HG03442 (cell line): Measurements from ENCODE around the gene TFCP2.
A peak's percentile ranks its signal among the peaks of the same experiment; 100 is the strongest.
"Not testable (repeated sequence)": the region's sequence is repeated elsewhere in the genome, so short reads cannot be mapped to it uniquely, and the experiment has no call there.

ENCODE experiments used
- ATAC-seq: cut with Tn5 transposase; IDR thresholded peaks from one replicate; pipeline ENCODE4 v1.9.1; 2021; ENCODE audit warnings: mild to moderate bottlenecking, moderate library complexity; ENCODE audit not compliant: unreplicated experiment

TFCP2 gene, protein sequence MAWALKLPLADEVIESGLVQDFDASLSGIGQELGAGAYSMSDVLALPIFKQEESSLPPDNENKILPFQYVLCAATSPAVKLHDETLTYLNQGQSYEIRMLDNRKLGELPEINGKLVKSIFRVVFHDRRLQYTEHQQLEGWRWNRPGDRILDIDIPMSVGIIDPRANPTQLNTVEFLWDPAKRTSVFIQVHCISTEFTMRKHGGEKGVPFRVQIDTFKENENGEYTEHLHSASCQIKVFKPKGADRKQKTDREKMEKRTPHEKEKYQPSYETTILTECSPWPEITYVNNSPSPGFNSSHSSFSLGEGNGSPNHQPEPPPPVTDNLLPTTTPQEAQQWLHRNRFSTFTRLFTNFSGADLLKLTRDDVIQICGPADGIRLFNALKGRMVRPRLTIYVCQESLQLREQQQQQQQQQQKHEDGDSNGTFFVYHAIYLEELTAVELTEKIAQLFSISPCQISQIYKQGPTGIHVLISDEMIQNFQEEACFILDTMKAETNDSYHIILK

DNA sequence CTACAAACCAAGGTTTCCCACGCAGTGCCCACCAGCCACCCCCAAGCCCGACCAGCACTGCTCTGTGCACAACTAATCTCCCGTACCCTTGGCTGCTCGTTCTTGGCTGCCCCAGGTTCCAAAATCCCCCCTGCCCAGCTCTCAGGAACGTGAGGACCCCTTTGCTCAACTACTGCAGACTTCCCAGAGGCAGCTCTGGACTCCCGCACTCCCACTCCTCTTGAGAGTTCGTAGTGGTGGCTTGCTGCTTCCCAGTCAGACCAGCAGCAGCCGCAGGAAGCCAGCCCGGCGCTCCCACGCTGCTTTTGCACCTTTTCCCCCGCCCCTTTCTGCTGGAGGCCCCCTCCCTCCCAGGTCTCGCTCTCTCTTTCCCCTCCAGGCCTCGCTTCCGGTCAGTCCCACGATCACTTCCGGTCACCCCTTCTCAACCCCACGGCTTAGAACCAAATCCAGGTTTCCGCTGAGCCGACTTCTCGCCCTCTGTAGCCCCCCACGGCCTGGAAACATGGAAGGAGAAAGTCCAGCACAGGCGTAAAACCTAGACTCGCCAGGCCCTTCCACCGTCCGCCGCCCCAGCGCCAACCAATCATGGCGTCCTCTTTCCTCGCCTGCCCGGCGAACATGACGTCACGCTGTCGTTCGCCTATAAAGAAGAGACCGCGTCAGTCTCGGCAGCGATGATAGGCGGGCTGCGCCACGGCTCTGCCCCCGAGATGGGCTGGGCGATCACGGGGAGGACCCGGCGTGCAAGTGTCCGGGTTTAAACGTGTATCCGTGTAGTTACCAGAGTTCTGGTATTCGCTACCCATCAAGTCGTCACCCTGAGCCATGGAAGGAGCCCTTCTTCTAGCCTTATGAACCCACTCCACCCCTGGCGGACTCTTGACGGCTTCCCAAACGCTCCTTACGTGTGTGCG lies at the start of gene TFCP2:
Gene TFCP2 (minus strand): TSS at position 621 of the 917 bp plus-strand sequence. CDS start 713 bp downstream, outside the sequence.
- peak; percentile 97 for ATAC-seq

DNA sequence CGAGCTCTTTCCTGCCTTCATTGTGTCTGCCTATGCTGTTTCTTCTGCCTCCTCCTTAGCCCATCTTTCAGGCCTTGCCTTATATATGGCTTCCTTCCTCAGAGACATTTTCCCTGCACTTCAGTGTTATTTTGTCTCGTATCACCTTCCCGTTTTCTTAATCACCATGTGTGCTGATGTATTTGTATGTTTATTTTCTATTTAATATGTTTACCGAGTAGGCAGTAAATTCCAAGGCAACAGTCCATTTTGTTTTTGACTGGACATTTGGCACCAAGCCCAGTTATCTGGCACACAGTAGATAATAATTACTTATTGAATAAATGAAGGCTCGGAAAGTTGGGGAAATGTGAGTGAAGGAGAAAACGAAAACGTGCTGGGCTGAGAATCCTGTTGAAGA lies 49.5 kb upstream of the TFCP2 start:
- no peak for ATAC-seq

DNA sequence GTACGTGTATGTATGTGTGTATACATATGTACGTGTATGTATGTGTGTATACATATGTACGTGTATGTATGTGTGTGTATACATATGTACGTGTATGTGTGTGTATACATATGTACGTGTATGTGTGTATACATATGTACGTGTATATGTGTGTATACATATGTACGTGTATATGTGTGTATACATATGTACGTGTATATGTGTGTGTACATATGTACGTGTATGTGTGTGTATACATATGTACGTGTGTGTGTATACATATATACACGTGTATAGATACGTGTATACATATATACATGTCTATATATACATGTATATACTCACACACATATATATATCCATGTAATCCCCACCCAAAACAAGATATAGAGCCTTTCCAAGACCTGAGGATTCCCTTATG lies 46.9 kb upstream of the TFCP2 start:
- ATAC-seq: not testable (repeated sequence)

DNA sequence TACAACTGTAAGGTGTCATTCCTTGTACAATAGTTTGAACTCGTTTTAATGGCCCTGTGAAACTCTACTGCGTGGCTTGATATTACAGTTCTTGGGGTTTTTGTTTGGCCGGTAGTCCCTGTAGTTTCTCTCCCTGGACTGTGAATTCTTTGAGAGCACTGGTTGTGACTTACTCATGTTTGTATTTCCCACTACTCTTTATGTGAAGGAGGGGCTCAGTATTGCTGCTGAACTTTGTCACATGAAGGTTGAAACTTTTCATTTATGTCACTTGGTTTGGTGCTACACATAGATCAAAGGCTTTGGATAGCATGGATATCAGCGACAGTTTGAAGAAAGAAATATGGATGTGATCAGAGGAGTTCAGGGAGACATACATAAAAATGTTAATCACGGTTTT lies 46.4 kb upstream of the TFCP2 start:
- no peak for ATAC-seq

DNA sequence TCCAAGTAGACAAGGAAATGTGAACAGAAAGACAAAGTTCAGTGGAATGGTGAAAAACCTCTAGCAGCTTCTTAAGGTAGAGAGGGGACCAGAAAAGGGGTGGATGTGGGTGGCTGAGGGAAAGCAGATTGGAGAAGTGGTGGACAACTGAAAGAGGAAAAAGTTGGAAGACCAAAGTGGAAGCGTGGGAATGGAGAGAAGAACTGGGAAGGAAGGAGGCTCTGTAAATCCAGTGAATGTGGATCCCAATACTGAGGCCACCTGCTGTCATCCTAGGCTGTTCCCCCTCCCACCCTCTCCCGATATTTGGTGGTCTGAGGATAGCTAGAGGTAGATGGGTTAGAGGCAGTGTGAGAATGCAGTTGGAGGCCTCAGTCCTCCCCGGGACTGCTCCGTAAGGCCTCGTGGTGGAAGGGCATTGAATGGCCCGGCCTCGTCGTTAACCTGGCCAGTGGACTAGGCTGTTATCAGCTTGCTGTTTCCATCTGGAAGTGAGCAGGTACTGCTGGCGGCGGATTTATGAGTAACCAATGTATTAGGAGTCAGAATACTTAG lies 45.7 kb upstream of the TFCP2 start:
- no peak for ATAC-seq

DNA sequence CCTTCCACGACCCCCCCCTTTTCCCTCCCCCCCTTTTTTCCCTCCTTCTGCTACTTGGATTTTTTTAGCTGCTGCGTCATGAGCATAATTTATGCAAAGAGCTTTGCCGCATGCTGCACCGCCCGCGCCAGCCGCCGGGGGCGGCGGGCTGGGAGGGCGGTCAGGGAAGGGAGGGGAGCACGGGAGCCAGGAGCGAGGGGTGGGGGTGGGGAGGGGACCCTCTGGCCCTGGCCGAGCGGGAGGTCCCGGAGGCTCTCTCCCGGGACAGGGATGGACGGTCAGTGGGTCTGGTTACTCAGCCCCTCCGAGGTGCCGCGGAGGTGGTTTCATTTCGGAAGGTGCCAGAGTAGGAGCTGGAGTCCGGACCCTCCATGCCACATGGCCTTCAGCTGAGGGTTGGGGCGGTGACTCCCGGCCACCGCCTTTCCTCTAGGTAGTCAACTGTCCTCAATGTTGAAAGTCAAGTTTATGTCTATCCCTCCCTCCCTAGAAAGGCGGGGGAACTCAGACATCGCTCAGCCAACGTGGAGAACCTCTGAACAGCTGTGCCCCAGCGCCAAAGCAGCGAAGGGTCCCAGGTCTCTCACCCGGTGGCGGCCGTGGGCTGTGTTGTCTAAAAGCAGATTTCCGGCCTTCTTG lies 45.2 kb upstream of the TFCP2 start, which contains the start of gene POU6F1:
Gene POU6F1 (minus strand): TSS at position 95 of the 639 bp plus-strand sequence. CDS start 11,226 bp downstream, outside the sequence.
- peak; percentile 60 for ATAC-seq

DNA sequence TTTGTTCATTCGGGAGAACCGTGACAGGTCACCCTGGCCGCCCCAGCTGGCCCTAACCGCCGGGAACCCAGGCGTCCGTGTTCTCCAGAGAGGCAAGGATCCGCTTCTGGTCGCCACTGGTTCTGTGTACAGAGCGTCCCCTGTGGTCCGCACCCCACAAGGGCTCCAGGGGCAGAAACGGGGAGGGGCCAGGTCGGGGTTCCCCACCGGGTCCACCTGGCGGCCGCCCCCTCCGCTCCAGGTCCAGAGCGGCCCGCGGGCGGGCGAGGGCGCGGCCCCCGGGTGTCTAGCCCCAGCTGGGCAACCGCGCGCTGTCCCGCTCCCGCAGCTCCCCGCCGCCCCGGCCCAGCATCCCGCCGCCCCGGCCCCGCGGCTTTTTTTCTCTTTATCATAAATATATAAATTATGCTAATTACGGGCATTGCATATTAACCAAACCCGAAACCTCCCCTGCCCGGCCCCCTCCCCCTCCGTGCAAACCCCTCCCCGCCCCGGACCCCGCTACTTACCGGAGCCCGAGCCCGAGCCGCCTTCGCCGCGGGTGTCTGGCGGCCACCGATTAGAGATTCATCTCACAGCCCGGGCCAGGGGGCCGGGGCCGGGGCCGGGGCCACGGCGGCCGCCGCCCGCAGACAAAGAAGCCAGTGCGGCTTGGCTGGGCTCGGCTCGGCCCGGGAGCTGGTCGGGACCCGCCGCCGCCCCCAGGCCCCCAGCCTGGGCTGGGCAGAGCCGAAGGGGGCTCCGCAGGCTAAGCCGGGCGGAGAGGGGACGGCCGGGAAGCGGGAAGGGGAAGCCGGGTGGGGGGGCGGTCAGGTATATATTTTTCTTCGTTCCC lies 44.4 kb upstream of the TFCP2 start:
- ATAC-seq: peak; percentile 53

DNA sequence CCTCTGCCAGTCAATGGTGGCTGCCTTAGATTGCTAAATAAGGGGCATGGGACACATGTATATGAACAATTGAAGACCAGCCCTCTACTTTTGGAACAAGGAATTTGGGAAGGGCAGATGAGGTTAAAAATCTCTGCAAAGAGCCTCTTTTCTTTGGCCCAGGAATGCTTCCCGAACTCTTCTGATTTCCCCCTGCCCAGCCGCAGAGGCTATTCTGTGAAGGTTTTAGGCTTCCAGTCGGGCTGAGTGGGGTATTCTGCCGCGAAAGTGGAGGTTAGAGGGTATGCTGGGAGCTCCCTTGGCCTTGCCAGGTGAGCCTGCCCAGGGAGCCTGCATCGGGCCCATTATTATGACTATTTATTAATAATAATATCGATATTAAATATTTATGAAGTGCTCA lies 43.7 kb upstream of the TFCP2 start:
- ATAC-seq: no peak

DNA sequence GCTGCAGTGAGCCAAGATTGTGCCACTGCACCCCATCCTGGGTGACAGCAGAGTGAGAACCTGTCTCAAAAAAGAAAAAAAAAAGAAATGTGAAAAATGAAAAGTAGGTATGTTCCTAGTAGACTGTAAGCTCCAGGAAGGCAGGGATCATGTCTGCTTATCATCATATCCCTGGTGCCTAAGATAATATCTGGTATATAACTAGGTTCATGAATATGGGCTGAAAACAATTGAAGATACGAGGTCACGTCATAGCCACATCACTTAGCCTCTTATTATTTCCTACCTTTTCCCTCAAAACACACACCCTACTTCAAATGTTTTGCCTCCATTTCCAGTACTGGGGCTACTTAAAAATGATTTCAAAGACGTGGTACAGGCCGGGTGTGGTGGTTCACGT lies 42.0 kb upstream of the TFCP2 start:
- ATAC-seq: no peak

DNA sequence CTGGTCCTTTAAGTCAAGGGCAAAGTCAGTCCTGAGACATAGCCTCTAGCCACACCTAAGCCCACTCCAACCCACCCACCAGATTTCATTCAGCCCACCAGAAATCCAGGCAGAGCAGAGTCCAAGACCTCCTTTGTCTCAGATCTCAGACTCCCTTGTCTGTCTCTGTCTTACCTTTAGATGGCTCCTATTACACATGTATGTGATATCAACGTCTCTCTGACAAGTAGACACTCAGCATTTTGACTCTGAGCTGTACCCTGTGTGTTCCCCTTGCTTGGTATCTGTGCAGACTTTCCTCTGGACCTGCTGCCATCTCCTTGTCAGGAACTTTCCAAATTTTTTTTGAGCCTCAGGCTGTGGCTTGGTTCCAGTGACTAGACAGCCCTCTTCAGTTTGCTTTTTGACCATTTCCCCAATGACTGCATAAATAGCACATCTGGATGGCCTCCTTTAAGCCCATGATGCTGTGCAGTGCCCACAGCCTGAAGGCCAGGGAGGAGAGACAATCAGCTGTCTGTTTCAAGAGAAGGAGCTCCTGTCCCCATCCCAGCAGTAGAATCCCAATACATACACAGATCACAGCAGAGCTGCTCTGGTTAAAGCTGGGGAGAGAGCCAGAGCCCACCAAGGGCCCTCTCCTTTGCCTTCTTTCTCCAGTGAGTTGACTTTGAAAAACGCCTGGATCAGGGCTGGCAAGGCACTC lies 37.9 kb upstream of the TFCP2 start:
- ATAC-seq: no peak

DNA sequence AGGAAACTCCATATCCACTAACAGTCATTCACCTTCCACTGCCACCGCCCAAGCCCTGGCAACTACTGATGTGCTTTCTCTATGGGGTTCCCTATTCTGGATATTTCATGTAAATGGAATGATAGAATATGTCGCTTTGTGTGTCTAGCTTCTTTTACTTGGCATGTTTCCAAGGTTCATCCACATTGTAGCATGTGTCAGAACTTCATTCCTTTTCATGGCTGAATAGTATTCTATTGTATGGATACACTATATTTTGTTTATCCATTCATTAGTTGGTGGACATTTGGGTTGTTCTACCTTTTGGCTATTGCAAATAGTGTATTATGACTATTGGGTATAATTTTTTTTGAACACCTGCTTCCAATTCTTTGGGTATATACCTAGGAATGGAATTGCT lies 36.3 kb upstream of the TFCP2 start:
- no peak for ATAC-seq

DNA sequence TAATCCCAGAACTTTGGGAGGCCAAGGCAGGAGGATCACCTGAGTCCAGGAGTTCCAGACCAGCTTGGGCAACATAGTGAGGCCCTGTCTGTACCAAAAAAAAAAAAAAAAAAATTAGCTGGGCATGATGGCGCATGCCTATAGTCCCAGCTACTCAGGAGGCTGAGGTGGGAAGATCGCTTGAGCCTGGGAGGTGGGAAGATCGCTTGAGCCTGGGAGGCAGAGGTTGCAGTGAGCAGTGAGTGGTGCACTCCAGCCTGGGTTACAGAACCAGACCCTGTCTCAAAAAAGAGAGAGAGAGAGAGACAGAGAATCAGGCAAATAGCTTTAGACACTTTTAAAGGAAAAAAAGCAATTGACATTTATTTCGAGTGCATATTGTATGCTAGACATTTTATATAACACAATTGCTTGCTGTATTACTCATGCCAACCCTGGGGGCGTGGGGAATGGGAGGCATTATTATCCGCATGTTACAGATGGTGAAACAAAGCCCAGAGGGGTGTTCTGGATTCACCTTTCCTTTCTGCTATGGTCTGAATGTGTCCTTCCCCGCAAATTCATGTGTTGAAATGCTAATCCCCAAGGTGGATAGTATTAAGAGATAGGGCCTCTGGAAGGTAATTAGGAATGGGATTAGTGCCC lies 35.2 kb upstream of the TFCP2 start:
- ATAC-seq: no peak

DNA sequence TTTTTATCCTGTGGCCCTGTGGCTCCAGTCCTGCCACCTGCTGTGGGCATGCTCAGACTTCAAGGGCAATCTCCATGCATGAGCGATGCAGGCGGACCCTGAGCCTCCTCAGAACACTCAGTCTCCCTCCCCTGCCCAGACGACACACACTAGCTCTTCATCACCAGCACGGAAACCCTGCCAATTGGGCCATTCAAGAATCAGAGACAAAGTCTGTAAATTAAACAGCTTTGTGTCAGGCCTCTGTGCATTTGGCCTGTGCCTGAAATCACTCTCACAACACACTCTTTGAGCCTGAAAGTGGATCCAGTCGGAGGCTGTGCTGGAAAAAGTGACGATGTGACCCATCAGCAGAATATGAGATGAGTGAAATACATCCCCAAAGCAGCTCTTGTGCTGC lies 32.4 kb upstream of the TFCP2 start:
- no peak for ATAC-seq

DNA sequence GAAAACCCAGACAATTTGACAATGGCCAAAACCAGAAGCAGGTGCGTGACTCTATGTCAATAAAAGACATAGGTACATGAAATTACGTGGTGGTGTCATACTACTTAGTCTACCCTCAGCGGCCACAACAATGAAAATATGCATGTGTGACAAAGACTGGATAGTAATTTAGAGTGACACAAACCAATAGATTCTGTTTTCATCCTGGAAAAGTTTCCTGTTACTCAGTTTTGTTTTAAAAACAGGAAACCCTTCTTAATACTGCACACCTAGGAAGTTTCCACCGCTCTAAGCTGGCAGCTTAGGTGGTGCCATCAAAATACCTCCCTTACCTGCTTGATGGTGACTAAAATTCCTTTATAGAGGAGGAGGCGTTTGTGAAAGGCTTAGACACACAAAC lies 29.8 kb upstream of the TFCP2 start:
- no peak for ATAC-seq

DNA sequence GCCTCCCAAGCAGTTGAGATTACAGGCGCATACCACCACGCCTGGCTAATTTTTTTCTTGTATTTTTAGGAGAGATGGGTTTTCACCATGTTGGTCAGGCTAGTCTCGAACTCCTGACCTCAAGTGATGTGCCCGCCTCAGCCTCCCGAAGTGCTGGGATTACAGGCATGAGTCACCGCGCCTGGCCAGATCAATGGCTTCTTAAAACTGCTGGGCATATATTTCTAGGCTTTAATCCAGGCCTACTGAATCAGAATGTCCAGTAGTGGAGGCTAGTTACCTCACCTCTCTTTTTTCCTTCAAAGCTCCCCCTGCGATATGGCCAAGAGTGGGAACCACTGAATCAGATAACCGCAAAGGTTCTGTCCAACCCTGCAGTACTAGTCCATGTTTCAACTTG lies 27.9 kb upstream of the TFCP2 start:
- ATAC-seq: no peak

DNA sequence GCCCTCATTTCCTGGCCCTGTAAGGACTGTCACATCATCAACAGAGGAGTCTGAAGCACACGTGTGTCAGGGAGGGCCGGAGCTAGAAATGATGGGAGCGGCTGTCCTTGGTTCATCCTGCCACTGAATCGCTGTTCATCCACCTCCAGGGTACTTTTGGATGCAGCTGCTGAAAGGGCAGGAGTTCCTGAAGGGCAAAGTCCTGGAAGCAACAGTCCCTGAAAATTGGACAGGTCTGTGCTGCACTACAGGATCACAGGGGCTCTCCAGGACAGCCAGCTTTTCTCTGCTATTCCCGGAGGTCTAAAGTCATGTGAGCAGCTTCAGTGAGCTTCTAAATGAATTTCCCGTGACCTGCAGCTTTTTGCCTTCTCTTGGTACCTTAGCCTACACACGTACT lies 27.2 kb upstream of the TFCP2 start:
- no peak for ATAC-seq

DNA sequence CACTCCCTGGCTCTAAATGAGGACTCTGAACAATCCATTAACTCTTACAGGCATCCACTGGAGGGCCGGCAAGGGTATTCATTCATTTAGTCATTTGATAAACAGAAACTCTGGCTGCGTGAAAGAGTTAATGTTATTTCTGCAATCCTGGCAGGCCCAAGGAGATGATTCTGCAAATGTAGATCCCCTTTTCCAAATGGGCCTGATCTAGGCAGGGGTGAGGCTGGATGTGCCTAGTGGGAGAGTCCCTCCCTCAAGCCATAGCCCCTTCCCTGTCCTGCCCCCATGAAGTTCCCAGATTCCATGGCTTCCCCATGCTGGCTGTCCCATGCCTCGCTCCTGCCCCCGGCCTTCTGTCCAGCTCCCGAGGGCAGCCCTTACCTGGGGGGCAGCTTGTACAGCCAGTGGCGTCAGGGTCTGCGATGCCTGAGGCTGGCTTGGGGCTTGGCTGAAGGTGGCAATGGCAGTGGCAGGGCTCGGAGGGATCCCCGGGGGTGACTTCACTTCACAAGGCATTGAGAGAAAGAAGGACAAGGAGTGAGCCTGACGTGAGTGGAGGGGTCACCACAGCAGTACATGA lies 26.5 kb upstream of the TFCP2 start:
- ATAC-seq: no peak

DNA sequence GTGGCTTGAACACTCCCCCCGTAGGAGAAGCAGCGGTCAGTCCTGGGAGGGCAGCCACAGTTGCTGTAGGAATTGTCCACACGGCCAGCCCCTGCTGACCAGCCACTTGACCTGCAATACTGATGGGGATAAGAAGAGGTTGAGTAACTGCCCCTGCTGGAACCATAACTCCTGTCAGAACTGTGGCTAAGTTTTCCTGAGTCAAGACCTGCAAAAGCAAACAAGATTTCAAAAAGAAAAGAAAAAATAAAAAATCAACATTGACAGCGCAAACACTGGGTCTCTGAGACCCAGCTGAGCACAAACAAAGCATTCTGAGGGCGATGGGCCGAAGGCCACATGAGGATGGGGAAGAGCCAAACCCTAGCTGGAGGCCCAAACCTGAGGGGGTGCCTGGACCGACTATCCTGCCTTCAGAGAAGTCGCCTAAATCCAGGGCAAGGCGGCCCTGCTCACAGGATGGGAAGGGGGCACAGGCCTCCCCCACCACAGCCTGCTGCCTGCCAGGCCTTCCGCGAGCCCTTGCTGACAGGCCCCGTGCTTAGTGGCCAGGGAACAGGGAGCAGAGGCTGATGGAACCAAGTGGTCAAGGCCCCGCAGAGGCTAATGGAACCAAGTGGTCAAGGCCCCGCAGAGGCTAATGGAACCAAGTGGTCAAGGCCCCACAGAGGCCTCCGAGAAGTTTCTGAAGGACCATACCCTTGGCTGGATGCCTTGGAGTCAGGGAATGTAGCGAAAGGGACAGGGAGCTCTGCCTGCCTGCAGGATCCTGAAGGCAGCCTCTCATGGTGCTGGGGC lies 25.8 kb upstream of the TFCP2 start:
- no peak for ATAC-seq
